Neutrophil (primary cell): ENCODE results near the gene ASCL2.

ENCODE experiments used
- H3K27ac ChIP-seq: fragments of 200-600 bp; sonication (generic); 2 replicates; pipeline ENCODE4 v1.5.1; 2016; ENCODE audit warnings: mild to moderate bottlenecking, moderate library complexity
- H3K27me3 ChIP-seq: fragments of 200-600 bp; sonication (generic); 2 replicates; pipeline ENCODE4 v1.6.0; 2016; ENCODE audit warnings: mild to moderate bottlenecking
- H3K36me3 ChIP-seq: fragments of 200-600 bp; sonication (generic); 2 replicates; pipeline ENCODE4 v1.5.1; 2017
- H3K4me1 ChIP-seq, 2 experiments: fragments of 200-600 bp in 1 of 2; sonication (generic) in 1 of 2; 1 replicate in 1 of 2; 2 replicates in 1 of 2; pipeline versions ENCODE4 v1.5.1 to v1.6.1; 2013 to 2016; ENCODE audit warnings: low read depth in 1 of 2, low read length in 1 of 2, mild to moderate bottlenecking in 1 of 2, moderate library complexity in 1 of 2; ENCODE audit not compliant: control insufficient read depth in 1 of 2, insufficient read depth in 1 of 2
- H3K4me3 ChIP-seq, 2 experiments: fragments of 200-600 bp in 1 of 2; sonication (generic) in 1 of 2; 1 replicate in 1 of 2; 2 replicates in 1 of 2; pipeline ENCODE4 v1.5.1; 2013 to 2016; ENCODE audit warnings: low read depth in 1 of 2, low read length in 1 of 2, mild to moderate bottlenecking in 1 of 2, moderate library complexity in 1 of 2
- H3K9me3 ChIP-seq: fragments of 200-600 bp; sonication (generic); 2 replicates; pipeline ENCODE4 v1.5.1; 2016
- CTCF ChIP-seq: fragments of 200-600 bp; sonication (generic); IDR thresholded peaks from 2 replicates; pipeline ENCODE4 v1.5.1; 2016; ENCODE audit warnings: antibody characterized with exemption

ASCL2 gene

DNA sequence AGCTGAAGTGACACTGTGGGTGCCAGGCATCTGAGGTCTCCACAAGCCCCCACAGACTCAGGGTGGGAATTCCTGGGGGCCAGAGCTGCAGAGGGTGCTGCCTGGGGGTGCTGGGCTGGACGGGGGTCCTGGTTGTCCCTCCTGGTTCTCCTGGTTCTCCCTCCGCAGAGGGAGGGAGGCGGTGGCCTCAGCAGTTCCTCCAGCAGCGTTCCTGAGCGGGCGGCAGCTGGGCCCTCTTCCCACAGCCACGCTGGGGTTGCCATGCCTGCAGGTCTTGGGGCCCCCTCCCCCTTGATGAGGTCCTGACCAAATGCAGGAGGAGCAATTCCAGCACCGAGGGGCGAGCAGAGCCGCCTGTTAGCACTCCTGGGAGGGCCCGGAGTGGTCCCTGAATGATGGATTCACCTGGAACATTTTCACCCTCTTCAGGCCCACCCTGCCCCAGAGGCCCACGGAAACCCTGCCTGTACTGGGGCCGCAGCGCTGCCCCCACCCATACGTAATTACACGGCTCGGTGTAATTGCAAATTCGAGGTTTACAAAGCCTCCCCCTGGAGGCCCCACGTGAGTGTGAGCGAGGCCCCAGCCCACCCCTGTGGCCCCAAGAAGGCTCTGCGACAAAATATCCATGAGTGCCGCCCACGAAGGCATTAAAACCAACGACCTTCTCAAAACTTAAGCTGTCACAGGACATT is 30.7 kb upstream of the ASCL2 start:
- H3K27ac ChIP-seq, result peak overlapping the region; percentile 97
- no peaks in the 10 kb centered on the region for H3K9me3 ChIP-seq
- H3K4me1 ChIP-seq, result peaks cover 63 to 70% of the 10 kb centered on the region in 2 experiments
- no peak for TF ChIP-seq CTCF
- peaks cover 34% of the 10 kb centered on the region for H3K36me3 ChIP-seq
- no peaks in the 10 kb centered on the region for H3K27me3 ChIP-seq
- H3K4me3 ChIP-seq, result peak overlapping the region; percentile 63 to 77

- no peak for TF ChIP-seq CTCF
- H3K27me3 ChIP-seq, result no peaks in the 10 kb centered on the region
These were observed 30.0 kb upstream of the ASCL2 start for GRCh38 chr11:2300290-2300935.

DNA sequence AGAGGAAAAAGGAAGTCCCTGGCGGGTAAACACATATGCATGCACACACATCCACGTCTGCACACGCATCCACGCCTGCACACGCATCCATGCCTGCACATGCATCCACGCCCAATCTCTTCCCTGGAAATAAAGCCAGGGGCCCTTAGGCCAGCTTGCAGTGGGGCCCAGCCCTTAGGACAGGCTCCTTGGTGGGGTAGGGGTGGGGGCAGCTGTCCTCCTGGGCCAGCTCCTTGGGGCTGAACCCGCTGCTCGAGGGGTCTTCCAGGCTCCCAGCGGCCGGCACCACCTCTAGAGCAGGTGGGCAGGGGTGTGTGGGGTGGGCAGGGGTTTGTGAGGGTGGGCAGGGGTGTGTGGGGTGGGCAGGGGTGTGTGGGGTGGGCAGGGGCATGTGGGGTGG is 29.4 kb upstream of the ASCL2 start:
- H3K27me3 ChIP-seq, result no peaks in the 10 kb centered on the region
- H3K4me1 ChIP-seq, result peaks cover 50 to 57% of the 10 kb centered on the region in 2 experiments
- H3K36me3 ChIP-seq, result peaks cover 41% of the 10 kb centered on the region
- H3K9me3 ChIP-seq, result no peaks in the 10 kb centered on the region
- no peak for TF ChIP-seq CTCF
- H3K4me3 ChIP-seq, result peak overlapping the region; percentile 29 to 77
- peak overlapping the region; percentile 97 for H3K27ac ChIP-seq

More at GRCh38 chr11:2300290-2300935, 30.0 kb upstream of the ASCL2 start:
- H3K4me1 ChIP-seq, result peaks cover 56 to 64% of the 10 kb centered on the region in 2 experiments
- H3K9me3 ChIP-seq, result no peaks in the 10 kb centered on the region
- peak overlapping the region; percentile 97 for H3K27ac ChIP-seq
- peak overlapping the region; percentile 63 to 77 for H3K4me3 ChIP-seq
- peaks cover 41% of the 10 kb centered on the region for H3K36me3 ChIP-seq

DNA sequence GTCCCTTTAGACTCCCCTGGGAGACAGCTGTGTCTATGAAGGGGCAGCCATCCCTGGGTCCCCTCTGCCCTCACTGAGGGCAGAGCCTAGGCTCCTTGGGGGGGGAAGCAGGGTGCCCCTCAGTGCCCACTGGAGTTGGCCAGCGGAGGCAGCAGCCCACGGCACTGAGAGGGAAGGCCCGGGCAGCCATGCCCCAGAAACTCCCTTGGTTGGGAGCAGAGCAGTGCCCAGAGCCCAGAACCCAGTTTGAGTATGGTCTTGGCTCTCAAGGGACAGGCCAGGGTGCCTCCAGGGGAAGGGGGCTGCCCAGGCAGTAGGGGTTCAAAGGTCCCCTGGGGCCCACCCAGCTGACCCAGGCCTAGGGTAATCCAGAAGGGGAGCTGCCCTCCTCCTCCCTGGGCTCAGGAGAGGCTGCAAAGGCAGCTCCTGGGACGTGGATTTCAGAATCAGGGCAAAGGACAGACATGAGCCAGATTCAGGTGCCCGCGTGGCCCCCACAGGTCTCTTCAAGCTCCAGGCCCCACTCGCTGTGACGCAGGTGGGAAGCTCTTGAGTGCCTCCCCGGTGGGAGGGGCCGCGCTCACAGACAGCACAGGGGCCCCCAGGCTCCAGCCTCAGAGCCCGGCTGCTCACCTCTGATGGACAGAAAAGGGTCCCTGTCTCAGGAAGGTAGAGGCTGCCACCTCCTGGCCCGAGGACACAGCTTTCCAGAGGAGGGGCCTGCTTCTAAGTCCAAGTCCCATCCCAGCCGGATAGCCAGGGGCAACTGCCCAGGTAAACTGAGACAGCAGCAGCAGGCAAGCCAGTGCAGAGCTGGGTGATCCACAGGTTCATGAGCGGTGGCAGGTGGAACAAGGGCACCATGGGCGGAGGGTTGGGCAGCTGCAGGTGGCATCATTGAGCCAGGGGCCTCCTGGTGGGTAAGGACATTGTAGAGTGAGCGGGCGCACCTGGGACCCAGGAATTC is 28.7 kb upstream of the ASCL2 start:
- no peak for TF ChIP-seq CTCF
- Histone ChIP-seq H3K27ac (peak overlapping the region; percentile 97), H3K4me1 (peaks cover 43 to 52% of the 10 kb centered on the region in 2 experiments), H3K27me3 (no peaks in the 10 kb centered on the region), H3K4me3 (peak overlapping the region in 1 of 2 experiments; percentile 77), H3K9me3 (no peaks in the 10 kb centered on the region), H3K36me3 (peaks cover 41% of the 10 kb centered on the region)

- TF ChIP-seq CTCF, result no peak
- Histone ChIP-seq H3K27me3 (peaks cover 6% of the 10 kb centered on the region), H3K9me3 (no peaks in the 10 kb centered on the region), H3K36me3 (peaks cover 41% of the 10 kb centered on the region), H3K4me3 (no peak overlapping the region), H3K27ac (peak overlapping the region; percentile 97), H3K4me1 (peaks cover 35 to 52% of the 10 kb centered on the region in 2 experiments)
These were observed 27.9 kb upstream of the ASCL2 start for GRCh38 chr11:2298131-2298794.
